ENCODE results near the gene RHOXF2B.

The RHOXF2B gene

DNA sequence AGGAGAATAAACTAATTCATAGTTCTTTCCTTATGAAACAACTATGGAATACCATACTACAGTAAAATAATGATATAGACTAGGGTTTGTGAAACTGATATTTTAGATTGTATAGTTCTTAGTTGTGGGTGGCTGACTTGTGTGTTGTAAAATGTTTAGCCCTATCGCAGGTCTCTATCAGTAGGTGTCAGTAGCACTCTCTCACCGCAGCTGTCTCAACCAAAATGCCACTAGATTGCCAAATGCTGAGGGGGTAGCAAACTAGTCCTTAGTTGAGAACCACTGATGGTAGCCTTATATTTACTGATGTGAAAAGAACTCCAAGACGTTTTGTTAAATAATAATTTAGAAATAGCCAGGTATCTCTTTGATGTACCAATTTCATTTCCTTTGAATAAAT, 48.1 kb downstream of the RHOXF2B start:
- TF ChIP-seq, protein P1, sequence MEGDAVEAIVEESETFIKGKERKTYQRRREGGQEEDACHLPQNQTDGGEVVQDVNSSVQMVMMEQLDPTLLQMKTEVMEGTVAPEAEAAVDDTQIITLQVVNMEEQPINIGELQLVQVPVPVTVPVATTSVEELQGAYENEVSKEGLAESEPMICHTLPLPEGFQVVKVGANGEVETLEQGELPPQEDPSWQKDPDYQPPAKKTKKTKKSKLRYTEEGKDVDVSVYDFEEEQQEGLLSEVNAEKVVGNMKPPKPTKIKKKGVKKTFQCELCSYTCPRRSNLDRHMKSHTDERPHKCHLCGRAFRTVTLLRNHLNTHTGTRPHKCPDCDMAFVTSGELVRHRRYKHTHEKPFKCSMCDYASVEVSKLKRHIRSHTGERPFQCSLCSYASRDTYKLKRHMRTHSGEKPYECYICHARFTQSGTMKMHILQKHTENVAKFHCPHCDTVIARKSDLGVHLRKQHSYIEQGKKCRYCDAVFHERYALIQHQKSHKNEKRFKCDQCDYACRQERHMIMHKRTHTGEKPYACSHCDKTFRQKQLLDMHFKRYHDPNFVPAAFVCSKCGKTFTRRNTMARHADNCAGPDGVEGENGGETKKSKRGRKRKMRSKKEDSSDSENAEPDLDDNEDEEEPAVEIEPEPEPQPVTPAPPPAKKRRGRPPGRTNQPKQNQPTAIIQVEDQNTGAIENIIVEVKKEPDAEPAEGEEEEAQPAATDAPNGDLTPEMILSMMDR (conservative IDR thresholded peaks at IDR 0.05; ENCODE audit: control insufficient read depth, insufficient read depth, low read depth, low read length) = no peak
- no peak for DNase-seq (ENCODE audit: low read depth)
- H3K4me3 ChIP-seq (ENCODE audit: control insufficient read depth, low read depth, low read length) = no peak overlapping the region

DNA sequence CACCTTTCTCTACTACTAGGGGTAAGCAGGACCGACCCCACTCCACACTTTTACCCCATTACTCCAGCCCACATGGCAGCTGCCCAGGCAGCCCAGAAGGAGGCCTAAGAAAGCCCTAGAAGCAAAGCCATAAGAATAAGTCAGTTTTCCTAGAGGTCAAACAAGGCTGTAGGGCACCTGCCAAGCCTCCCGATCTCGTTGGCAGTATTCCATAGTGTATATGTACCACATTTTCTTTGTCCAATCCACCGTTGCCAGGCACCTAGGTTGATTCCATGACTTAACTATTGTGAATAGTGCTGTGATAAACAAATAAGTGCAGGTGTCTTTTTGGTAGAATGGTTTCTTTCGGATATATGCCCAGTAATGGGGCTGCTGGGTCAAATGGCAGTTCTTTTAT, 54.2 kb downstream of the RHOXF2B start:
- no peak for DNase-seq (ENCODE audit: low read depth)

DNA sequence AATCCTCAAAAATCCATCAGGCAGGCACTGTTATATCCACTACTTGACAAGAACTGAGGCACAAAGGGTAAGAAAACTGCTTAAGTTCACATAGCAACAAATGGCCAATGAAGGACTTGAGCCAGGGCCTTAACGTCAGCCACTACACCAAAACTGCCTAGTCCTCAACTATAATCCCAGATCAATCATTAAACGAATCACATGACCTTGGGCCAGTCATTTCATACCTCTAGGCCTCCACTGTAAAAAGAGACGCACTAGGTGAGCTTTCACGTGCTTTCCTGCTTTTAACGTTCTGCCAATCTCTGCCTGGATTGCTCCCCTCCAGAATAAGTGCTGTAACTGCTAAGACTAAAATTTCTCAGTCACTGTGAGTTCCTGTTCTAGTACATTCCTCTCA, 54.7 kb downstream of the RHOXF2B start:
- no peak overlapping the region for H3K4me3 ChIP-seq (ENCODE audit: control insufficient read depth, low read depth, low read length)
- TF ChIP-seq, protein P1 (conservative IDR thresholded peaks at IDR 0.05; ENCODE audit: control insufficient read depth, insufficient read depth, low read depth, low read length) = no peak
- DNase-seq (ENCODE audit: low read depth) = no peak

More for the DNA sequence above, 54.2 kb downstream of the RHOXF2B start:
- TF ChIP-seq, protein P1 (conservative IDR thresholded peaks at IDR 0.05; ENCODE audit: control insufficient read depth, insufficient read depth, low read depth, low read length) = no peak
- no peak overlapping the region for H3K4me3 ChIP-seq (ENCODE audit: control insufficient read depth, low read depth, low read length)
